HG03457 (cell line): ENCODE measurements around the gene HNRNPLL.

ENCODE experiments used
- ATAC-seq: cut with Tn5 transposase; IDR thresholded peaks from one replicate; pipeline ENCODE4 v1.9.1; 2021; ENCODE audit warnings: moderate number of reproducible peaks; ENCODE audit not compliant: unreplicated experiment

Gene HNRNPLL

DNA sequence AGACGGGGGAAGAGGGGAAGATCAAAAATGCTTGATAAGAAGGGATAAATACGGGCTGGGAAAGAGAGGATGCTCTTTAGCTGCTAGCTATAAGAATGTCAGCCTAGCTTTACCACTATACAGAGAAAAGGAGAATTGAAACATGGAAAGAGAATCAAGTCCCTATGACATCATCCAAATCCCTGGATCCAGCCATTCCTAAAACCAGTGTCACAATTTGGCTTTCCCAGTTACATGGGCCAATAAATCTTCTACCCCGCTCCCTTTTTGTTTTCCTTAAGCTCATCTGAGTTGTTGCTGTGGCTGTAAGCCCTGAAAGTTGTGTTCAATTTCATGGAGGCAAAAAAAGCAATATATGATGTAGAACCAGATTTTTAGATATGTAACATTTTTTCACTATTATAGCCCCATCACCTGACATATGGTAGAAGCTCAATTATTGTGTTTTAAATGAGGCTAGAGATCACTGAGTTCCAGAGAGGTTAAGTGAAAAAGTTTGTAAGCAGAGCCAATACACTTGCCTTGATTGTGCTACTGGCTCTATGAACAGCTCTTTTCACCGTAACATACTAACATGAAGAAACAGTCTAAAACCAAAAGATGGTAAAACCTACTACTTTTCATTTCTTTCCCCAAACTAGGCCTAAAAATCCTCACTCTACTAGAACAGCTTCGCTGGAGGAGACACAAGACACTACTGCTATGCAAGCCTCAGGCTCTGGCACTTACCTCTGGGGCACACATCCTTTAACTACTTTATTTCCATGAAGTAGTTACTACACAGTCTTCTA lies 4.3 kb downstream of the HNRNPLL start:
- ATAC-seq: no peak

- no peak for ATAC-seq
Measured at GRCh38 chr2:38597115-38597514, 5.6 kb downstream of the HNRNPLL start.

GRCh38 chr2:38596229-38596628 lies 6.5 kb downstream of the HNRNPLL start:
- no peak for ATAC-seq

DNA sequence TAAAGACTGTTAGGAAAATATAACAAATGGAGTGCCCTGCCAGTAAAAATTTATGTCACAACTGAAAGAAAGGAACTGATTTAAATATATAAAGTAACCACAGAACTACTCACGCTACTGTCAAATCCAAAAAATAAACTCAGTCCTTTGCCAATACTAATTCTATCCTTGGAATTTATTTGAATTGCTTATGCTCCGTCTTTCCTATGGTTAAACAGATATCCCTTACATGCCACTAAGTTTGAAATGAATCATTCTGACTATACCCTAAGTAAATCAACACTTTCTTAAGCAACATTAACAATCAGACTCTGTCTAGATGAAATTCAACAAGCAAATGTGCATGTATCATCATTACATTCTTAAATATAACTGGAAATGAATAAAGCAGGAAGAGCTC lies 9.8 kb downstream of the HNRNPLL start:
- ATAC-seq: no peak

DNA sequence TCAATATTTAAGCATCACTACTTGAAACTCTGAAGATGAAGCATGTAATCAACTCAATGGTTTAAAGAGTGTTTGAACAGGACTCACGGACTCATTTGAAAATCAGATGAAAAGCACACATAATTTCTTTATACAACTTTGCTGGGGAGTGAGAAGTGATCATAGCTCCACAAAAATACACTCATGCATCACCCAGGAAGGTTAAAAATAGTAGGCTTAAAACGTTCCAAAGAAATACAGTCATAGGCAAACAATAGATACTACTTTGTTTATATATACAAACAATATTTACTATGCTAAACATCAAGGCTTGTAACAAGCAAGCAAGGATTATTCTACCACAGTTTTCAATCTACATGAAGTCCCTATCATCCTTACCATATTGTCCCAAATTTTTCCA lies 11.6 kb downstream of the HNRNPLL start:
- no peak for ATAC-seq

GRCh38 chr2:38590053-38590452 lies 12.7 kb downstream of the HNRNPLL start:
- no peak for ATAC-seq

GRCh38 chr2:38586931-38587330 lies 15.8 kb downstream of the HNRNPLL start:
- no peak for ATAC-seq

- ATAC-seq: no peak
Measured at GRCh38 chr2:38584881-38585280, 17.8 kb downstream of the HNRNPLL start.

DNA sequence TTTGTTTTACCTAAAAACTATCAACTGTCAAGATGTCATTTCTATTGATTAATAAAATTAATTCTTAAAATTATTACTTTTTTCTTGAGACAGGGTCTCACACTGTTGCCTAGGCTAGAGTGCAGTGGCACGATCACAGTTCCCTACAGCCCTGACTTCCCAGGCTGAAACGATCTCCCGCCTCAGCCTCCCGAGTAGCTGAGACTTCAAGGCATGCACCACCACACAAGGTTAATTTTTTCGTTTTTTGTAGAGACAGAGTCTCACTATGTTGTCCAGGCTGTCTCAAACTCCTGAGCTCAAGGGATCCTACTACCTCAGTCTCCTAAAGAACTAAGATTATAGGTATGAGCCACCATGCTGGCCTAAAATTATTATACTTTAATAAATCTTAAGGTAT lies 18.7 kb downstream of the HNRNPLL start:
- ATAC-seq: no peak

GRCh38 chr2:38583524-38583923 lies 19.2 kb downstream of the HNRNPLL start:
- ATAC-seq: no peak

GRCh38 chr2:38581193-38582147 lies 21.3 kb downstream of the HNRNPLL start:
- no peak for ATAC-seq

DNA sequence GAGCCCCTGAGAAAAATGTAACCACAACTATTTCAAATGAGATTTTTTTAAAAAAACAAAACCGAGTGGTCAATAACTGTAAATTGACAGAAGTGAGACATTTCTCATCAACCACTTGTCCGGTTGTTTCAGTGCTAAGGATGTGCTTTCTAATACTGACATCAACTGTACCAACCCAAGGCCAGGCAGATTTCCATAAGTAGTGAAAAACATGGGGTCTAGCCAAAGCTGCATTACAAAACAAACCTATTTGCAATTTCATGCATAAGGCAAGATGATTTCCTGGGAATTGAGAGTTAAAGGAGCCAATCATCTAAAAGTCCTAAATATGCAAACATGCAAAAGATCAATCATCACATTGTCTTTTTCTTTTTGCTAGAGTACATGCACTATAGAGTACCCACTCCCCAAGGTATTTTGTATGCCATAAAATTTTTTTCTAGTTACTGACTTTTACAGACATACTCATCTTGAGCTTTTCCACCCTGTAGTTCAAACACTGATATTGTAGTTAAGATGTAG lies 22.6 kb downstream of the HNRNPLL start:
- no peak for ATAC-seq

- ATAC-seq: no peak
Measured at GRCh38 chr2:38578832-38579231, 23.9 kb downstream of the HNRNPLL start.

DNA sequence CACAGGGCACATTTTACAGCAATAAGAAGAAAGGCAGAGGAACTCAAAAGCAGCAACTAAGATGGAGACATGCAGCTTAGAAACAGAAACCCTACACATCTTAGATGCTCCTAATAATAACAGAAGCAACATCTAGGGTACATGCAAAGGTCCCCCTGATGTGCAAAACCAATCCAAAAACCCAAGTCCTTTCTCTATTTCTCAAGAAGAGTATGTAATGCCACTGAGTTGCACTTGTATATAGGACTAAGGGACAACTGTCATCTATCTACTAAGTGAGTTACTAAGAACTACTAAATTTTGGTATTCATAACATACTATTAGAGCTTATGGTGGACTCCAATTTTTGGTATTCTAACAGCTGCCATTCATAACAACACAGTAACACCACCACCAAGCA lies 28.4 kb downstream of the HNRNPLL start:
- ATAC-seq: no peak

GRCh38 chr2:38572167-38572566 lies 30.6 kb downstream of the HNRNPLL start:
- ATAC-seq: no peak

- no peak for ATAC-seq
Measured at GRCh38 chr2:38571193-38571592, 31.5 kb downstream of the HNRNPLL start.

DNA sequence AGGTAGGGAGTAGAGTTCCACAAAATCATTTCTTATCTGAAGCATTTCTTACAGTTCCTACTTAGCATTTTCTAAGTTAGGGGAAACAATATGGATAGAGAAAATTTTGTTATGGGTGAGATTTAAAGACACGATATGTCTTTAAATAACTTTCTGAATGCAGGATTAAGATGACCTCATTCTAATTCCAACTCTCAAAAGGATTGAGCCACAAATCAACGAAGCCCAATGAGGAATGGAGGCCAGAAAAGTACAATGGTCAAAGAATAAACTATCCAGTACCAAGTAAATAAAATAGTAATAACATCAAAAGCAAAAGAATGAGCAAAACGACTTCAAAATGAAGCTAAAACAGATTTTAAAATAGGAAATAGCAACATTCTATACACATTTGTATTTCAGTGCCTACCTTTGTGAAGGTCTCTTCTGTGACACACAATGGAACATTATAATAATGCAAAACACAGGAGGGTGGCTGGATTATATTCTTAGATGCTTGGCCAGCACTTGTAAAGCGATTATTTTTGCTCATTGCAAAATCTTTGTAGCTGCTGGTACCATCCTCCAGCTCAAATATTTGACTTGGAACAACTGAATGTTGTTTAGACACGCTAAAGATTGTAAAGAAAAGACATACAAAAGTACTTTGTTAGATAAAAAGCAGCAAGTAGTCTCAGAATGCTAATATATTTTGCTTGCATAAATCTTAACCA lies 33.8 kb downstream of the HNRNPLL start:
- no peak for ATAC-seq

GRCh38 chr2:38565333-38565732 lies 37.4 kb downstream of the HNRNPLL start:
- ATAC-seq: no peak

DNA sequence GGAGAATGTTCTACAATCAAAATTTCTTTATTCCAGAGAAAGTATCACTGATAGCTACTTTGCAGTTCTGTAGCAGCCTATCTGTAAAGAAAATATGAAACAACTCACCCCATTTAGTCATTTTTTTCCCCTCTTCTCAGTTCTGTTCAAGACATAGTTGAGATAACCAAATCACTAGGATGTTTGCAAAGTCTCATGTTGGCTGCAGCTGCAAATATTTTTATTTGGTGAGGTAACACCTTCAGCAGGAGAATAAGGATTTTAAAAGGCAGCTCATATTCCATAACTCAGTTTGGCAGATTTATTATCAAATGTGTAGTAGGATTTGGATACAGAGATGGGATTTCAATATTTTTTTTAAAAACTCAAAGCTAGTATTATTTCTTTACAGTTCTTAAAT lies 41.0 kb downstream of the HNRNPLL start:
- no peak for ATAC-seq

DNA sequence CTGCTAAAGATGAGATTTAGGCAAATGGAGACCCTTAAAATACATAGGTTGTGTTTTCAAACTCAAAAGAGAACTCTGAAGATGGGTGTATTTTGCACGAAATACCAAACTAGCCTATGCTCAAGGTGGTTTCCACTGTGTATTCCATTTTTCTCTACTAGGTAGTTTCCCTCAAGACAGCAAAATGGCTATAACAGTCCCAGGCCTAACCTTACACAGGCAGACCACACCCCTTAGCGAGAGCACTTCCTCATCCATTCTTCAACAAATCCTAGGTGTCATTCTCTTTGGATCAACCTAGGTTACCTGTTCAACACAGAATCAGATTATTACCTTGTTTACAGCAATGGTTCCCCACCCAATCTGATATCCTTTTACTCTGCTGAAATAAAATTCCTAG lies 42.6 kb downstream of the HNRNPLL start:
- ATAC-seq: no peak

GRCh38 chr2:38557981-38558380 lies 44.7 kb downstream of the HNRNPLL start:
- no peak for ATAC-seq
